K562 (cell line): ENCODE measurements around the gene TRIM69. TPM values are rescaled to one million over a fixed set of nuclear protein-coding genes. Genes with fewer than 3 reads are reported as not detected.

Experiments used
- BDP1 ChIP-seq: IDR thresholded peaks from 3 replicates; pipeline ENCODE4 v1.6.1; 2011; ENCODE audit not compliant: insufficient read length, insufficient read depth
- ESRRB ChIP-seq: fragments of 250-450 bp; sonication (Bioruptor Pico); IDR thresholded peaks from 2 replicates; pipeline ENCODE4 v1.5.0; 2020; ENCODE audit warnings: mild to moderate bottlenecking, moderate library complexity, borderline replicate concordance
- MTF1 ChIP-seq: fragments of 250-450 bp; sonication (Bioruptor Pico); IDR thresholded peaks from 2 replicates; pipeline ENCODE4 v1.9.0; 2021; ENCODE audit warnings: moderate library complexity, mild to moderate bottlenecking, inconsistent platforms, borderline replicate concordance
- PCBP1 ChIP-seq: fragments of 200-400 bp; formaldehyde crosslinking; IDR thresholded peaks from 2 replicates; pipeline ENCODE4 v1.6.1; 2018; ENCODE audit warnings: mild to moderate bottlenecking, low read depth, low read length; ENCODE audit not compliant: poor library complexity, severe bottlenecking
- PRMT5 ChIP-seq: sonication (generic); formaldehyde crosslinking; IDR thresholded peaks from 2 replicates; pipeline ENCODE4 v1.5.0; 2020; ENCODE audit warnings: missing genetic modification reagents
- SMARCE1 ChIP-seq: fragments of 450-650 bp; IDR thresholded peaks from 2 replicates; pipeline ENCODE4 v1.7.1; 2016; ENCODE audit warnings: mild to moderate bottlenecking
- SREBF1 ChIP-seq: fragments of 150-350 bp; IDR thresholded peaks from 2 replicates; pipeline ENCODE4 v1.6.1; 2014; ENCODE audit warnings: antibody characterized with exemption, low read depth, low read length, borderline replicate concordance
- TCF7 ChIP-seq: sonication (generic); IDR thresholded peaks from 2 replicates; pipeline ENCODE4 v1.6.1; 2016; ENCODE audit warnings: antibody characterized with exemption, borderline replicate concordance
- ZNF274 ChIP-seq: IDR thresholded peaks from 2 replicates; pipeline ENCODE4 v1.6.1; 2011; ENCODE audit warnings: low read depth, mild to moderate bottlenecking, low read length, moderate library complexity, borderline replicate concordance
- polyA plus RNA-seq, 8 experiments: library from polyadenylated mRNA; depleted of rRNA in 4 of 8; stranded (reverse) in 5 of 8; unstranded in 3 of 8; fragments of >200 nt; fragmentation: Nextera tagmentation in 2 of 8; fragmentation: Illumina TruSeq in 1 of 8; extraction: Ambion mirVana in 2 of 8; extraction: Trizol in 1 of 8; gene quantifications; 2 replicates each; pipeline versions ENCODE4 v1.2.1 to v1.2.3, GENCODE V29; 2011 to 2014; ENCODE audit warnings: inconsistent platforms in 1 of 8, missing spikeins in 1 of 8
- total RNA-seq, 7 experiments: library from RNA; depleted of rRNA in 6 of 7; stranded (reverse); fragments of >200 nt in 6 of 7; fragmentation: Illumina TruSeq in 2 of 7; extraction: Trizol in 2 of 7; gene quantifications; 2 replicates each; pipeline versions ENCODE4 v1.2.1 to v1.2.3, GENCODE V29; 2011 to 2021; ENCODE audit warnings: low replicate concordance in 1 of 7
- TF ChIP-seq, protein P1 (sequence below): sonication (generic); formaldehyde crosslinking; IDR thresholded peaks from 2 replicates; pipeline ENCODE4 v1.4.0; 2020; ENCODE audit warnings: mild to moderate bottlenecking, missing genetic modification reagents
- TF ChIP-seq, protein P2 (sequence below): fragments of 250-450 bp; sonication (Bioruptor Pico); IDR thresholded peaks from 2 replicates; pipeline ENCODE4 v1.8.0; 2021; ENCODE audit warnings: mild to moderate bottlenecking, moderate library complexity
- TF ChIP-seq, protein P3 (sequence below): sonication (generic); formaldehyde crosslinking; IDR thresholded peaks from 2 replicates; pipeline ENCODE4 v1.8.1; 2023; ENCODE audit warnings: mild to moderate bottlenecking, missing genetic modification reagents
- TF ChIP-seq, protein P4 (sequence below): fragments of 250-450 bp; sonication (Bioruptor Pico); IDR thresholded peaks from 2 replicates; pipeline ENCODE4 v1.5.0; 2022; ENCODE audit warnings: mild to moderate bottlenecking
- TF ChIP-seq, protein P5 (sequence below), 2 experiments: fragments of 150-350 bp in 1 of 2; IDR thresholded peaks; 2 replicates each; pipeline ENCODE4 v1.6.1; 2012 to 2016; ENCODE audit warnings: low read depth in 2 of 2, low read length in 2 of 2, mild to moderate bottlenecking in 1 of 2, moderate library complexity in 1 of 2

Gene TRIM69
- total and polyA plus RNA-seq, 9 of the 15 experiments (the other 6 are each of a cell fraction or from before 2014, with no cell fraction given): 1.0 to 4.3 (median 2.3) TPM

- TF ChIP-seq, protein P1, sequence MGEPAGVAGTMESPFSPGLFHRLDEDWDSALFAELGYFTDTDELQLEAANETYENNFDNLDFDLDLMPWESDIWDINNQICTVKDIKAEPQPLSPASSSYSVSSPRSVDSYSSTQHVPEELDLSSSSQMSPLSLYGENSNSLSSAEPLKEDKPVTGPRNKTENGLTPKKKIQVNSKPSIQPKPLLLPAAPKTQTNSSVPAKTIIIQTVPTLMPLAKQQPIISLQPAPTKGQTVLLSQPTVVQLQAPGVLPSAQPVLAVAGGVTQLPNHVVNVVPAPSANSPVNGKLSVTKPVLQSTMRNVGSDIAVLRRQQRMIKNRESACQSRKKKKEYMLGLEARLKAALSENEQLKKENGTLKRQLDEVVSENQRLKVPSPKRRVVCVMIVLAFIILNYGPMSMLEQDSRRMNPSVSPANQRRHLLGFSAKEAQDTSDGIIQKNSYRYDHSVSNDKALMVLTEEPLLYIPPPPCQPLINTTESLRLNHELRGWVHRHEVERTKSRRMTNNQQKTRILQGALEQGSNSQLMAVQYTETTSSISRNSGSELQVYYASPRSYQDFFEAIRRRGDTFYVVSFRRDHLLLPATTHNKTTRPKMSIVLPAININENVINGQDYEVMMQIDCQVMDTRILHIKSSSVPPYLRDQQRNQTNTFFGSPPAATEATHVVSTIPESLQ: no peak
- TF ChIP-seq, protein P2, sequence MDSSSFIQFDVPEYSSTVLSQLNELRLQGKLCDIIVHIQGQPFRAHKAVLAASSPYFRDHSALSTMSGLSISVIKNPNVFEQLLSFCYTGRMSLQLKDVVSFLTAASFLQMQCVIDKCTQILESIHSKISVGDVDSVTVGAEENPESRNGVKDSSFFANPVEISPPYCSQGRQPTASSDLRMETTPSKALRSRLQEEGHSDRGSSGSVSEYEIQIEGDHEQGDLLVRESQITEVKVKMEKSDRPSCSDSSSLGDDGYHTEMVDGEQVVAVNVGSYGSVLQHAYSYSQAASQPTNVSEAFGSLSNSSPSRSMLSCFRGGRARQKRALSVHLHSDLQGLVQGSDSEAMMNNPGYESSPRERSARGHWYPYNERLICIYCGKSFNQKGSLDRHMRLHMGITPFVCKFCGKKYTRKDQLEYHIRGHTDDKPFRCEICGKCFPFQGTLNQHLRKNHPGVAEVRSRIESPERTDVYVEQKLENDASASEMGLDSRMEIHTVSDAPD (CRISPR knock-in tag): no peak
- TF ChIP-seq TCF7 (no peak), PCBP1 (no peak), PRMT5 (CRISPR knock-in tag) (no peak), BDP1 (no peak), MTF1 (CRISPR knock-in tag) (no peak), SREBF1 (no peak), SMARCE1 (no peak; the same call in none of the 2 replicates), ESRRB (CRISPR knock-in tag) (no peak), ZNF274 (no peak)
- TF ChIP-seq, protein P3, sequence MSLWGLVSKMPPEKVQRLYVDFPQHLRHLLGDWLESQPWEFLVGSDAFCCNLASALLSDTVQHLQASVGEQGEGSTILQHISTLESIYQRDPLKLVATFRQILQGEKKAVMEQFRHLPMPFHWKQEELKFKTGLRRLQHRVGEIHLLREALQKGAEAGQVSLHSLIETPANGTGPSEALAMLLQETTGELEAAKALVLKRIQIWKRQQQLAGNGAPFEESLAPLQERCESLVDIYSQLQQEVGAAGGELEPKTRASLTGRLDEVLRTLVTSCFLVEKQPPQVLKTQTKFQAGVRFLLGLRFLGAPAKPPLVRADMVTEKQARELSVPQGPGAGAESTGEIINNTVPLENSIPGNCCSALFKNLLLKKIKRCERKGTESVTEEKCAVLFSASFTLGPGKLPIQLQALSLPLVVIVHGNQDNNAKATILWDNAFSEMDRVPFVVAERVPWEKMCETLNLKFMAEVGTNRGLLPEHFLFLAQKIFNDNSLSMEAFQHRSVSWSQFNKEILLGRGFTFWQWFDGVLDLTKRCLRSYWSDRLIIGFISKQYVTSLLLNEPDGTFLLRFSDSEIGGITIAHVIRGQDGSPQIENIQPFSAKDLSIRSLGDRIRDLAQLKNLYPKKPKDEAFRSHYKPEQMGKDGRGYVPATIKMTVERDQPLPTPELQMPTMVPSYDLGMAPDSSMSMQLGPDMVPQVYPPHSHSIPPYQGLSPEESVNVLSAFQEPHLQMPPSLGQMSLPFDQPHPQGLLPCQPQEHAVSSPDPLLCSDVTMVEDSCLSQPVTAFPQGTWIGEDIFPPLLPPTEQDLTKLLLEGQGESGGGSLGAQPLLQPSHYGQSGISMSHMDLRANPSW: no peak
- TF ChIP-seq, protein P4, sequence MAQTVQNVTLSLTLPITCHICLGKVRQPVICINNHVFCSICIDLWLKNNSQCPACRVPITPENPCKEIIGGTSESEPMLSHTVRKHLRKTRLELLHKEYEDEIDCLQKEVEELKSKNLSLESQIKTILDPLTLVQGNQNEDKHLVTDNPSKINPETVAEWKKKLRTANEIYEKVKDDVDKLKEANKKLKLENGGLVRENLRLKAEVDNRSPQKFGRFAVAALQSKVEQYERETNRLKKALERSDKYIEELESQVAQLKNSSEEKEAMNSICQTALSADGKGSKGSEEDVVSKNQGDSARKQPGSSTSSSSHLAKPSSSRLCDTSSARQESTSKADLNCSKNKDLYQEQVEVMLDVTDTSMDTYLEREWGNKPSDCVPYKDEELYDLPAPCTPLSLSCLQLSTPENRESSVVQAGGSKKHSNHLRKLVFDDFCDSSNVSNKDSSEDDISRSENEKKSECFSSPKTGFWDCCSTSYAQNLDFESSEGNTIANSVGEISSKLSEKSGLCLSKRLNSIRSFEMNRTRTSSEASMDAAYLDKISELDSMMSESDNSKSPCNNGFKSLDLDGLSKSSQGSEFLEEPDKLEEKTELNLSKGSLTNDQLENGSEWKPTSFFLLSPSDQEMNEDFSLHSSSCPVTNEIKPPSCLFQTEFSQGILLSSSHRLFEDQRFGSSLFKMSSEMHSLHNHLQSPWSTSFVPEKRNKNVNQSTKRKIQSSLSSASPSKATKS: no peak
- TF ChIP-seq, protein P5, sequence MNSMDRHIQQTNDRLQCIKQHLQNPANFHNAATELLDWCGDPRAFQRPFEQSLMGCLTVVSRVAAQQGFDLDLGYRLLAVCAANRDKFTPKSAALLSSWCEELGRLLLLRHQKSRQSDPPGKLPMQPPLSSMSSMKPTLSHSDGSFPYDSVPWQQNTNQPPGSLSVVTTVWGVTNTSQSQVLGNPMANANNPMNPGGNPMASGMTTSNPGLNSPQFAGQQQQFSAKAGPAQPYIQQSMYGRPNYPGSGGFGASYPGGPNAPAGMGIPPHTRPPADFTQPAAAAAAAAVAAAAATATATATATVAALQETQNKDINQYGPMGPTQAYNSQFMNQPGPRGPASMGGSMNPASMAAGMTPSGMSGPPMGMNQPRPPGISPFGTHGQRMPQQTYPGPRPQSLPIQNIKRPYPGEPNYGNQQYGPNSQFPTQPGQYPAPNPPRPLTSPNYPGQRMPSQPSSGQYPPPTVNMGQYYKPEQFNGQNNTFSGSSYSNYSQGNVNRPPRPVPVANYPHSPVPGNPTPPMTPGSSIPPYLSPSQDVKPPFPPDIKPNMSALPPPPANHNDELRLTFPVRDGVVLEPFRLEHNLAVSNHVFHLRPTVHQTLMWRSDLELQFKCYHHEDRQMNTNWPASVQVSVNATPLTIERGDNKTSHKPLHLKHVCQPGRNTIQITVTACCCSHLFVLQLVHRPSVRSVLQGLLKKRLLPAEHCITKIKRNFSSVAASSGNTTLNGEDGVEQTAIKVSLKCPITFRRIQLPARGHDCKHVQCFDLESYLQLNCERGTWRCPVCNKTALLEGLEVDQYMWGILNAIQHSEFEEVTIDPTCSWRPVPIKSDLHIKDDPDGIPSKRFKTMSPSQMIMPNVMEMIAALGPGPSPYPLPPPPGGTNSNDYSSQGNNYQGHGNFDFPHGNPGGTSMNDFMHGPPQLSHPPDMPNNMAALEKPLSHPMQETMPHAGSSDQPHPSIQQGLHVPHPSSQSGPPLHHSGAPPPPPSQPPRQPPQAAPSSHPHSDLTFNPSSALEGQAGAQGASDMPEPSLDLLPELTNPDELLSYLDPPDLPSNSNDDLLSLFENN (IDR thresholded peaks at IDR 0.05; ENCODE audit: low read depth in 2 of 2, low read length in 2 of 2): no peak
Measured at GRCh38 chr15:44728576-44729407, 7.5 kb upstream of the TRIM69 start (continued).
